GM12878 (cell line): ENCODE measurements around the gene NCKIPSD. TPM values are rescaled to one million over a fixed set of nuclear protein-coding genes. Genes with fewer than 3 reads are reported as not detected.

ENCODE experiments used
- ATAC-seq: fragments of 200-7000 bp; cut with Tn5 transposase; 3 replicates; pipeline ENCODE4 v1.9.1; 2020; ENCODE audit warnings: mild to moderate bottlenecking, moderate library complexity
- BruUV-seq: library from RNA; stranded (reverse); fragments of 400-500 nt; replicated peaks from 2 replicates; lab custom pipeline; 2021; lab: Mats Ljungman, UMichigan
- CTCF ChIA-PET: fragments of 300-600 bp; sonication (Branson Sonifier 250); formaldehyde crosslinking; extraction: SDS; loops from one replicate; lab custom pipeline; 2021; ENCODE audit warnings: inconsistent platforms; lab: Yijun Ruan, JAX
- POLR2A ChIA-PET: fragments of 350-600 bp; formaldehyde crosslinking; extraction: SDS; loops from one replicate; lab custom pipeline; 2021; ENCODE audit warnings: inconsistent platforms; lab: Charles Lee
- RAD21 ChIA-PET: fragments of 300-600 bp; sonication (Branson Sonifier 250); formaldehyde crosslinking; loops from one replicate; lab custom pipeline; 2023; ENCODE audit warnings: antibody characterized with exemption; ENCODE audit not compliant: unreplicated experiment; lab: Charles Lee
- SMC1A ChIA-PET: fragments of 300-600 bp; sonication (Branson Sonifier 250); formaldehyde crosslinking; loops from one replicate; lab custom pipeline; 2023; ENCODE audit not compliant: unreplicated experiment, uncharacterized antibody; lab: Charles Lee
- DNase-seq: peaks from one replicate; pipeline ENCODE4 v3.0.0-alpha.2; 2011; ENCODE audit warnings: low read depth, low spot score
- FAIRE-seq: peaks from 3 replicates; lab custom pipeline; 2011; peaks lifted over from hg19 to GRCh38; lab: Jason Lieb, UNC
- H2AFZ ChIP-seq: 2 replicates; pipeline ENCODE4 v1.6.0; 2011; ENCODE audit warnings: low read depth, low read length, control low read depth; ENCODE audit not compliant: control insufficient read depth
- H3K27ac ChIP-seq: 2 replicates; pipeline ENCODE4 v1.5.1; 2011; ENCODE audit warnings: control low read depth; ENCODE audit not compliant: control insufficient read depth, insufficient read depth
- H3K27me3 ChIP-seq, 2 experiments: replicated peaks in 1 of 2; 2 replicates each; pipeline versions ENCODE4 v1.6.0 to v1.6.1; 2011; ENCODE audit warnings: low read length in 1 of 2; ENCODE audit not compliant: control insufficient read depth in 2 of 2, insufficient read depth in 2 of 2
- H3K36me3 ChIP-seq, 2 experiments: 2 replicates each; pipeline ENCODE4 v1.5.1; 2011; ENCODE audit warnings: low read length in 1 of 2; ENCODE audit not compliant: control insufficient read depth in 2 of 2, insufficient read depth in 2 of 2
- H3K4me1 ChIP-seq: 2 replicates; pipeline ENCODE4 v1.6.1; 2011; ENCODE audit warnings: mild to moderate bottlenecking, low read length, moderate library complexity, mixed read lengths; ENCODE audit not compliant: control insufficient read depth, insufficient read depth
- H3K4me2 ChIP-seq: 2 replicates; pipeline ENCODE4 v1.6.0; 2011; ENCODE audit warnings: control low read depth; ENCODE audit not compliant: control insufficient read depth, insufficient read depth
- H3K4me3 ChIP-seq: fragments of 200-600 bp; sonication (generic); 2 replicates; pipeline ENCODE4 v1.5.1; 2016
- H3K79me2 ChIP-seq: 2 replicates; pipeline ENCODE4 v1.6.0; 2011; ENCODE audit warnings: low read length; ENCODE audit not compliant: control insufficient read depth, insufficient read depth
- H3K9ac ChIP-seq: 2 replicates; pipeline ENCODE4 v1.8.0; 2011; ENCODE audit warnings: low read length, control low read depth, mixed read lengths; ENCODE audit not compliant: control insufficient read depth, insufficient read depth
- H3K9me3 ChIP-seq: replicated peaks from 3 replicates; pipeline ENCODE4 v1.5.1; 2011; ENCODE audit warnings: mild to moderate bottlenecking, low read length; ENCODE audit not compliant: control insufficient read depth, insufficient read depth
- H4K20me1 ChIP-seq: 2 replicates; pipeline ENCODE4 v1.6.0; 2011; ENCODE audit not compliant: control insufficient read depth, insufficient read depth
- CHD2 ChIP-seq: IDR thresholded peaks from 2 replicates; pipeline ENCODE4 v1.6.1; 2011; ENCODE audit warnings: low read depth, low read length, improper control_type of control experiment, borderline replicate concordance
- CHD4 ChIP-seq: fragments of 200-600 bp; sonication (generic); IDR thresholded peaks from 2 replicates; pipeline ENCODE4 v1.6.1; 2016; ENCODE audit warnings: mild to moderate bottlenecking
- FOXK2 ChIP-seq: fragments of 450-650 bp; IDR thresholded peaks from 2 replicates; pipeline ENCODE4 v1.6.1; 2017; ENCODE audit warnings: mild to moderate bottlenecking, moderate library complexity
- FOXM1 ChIP-seq: IDR thresholded peaks from 2 replicates; pipeline ENCODE4 v1.6.1; 2012; ENCODE audit warnings: low read depth, mild to moderate bottlenecking, inconsistent platforms, low read length, moderate library complexity
- KLF5 ChIP-seq: fragments of 450-650 bp; IDR thresholded peaks from 2 replicates; pipeline ENCODE4 v1.6.1; 2014; ENCODE audit warnings: mild to moderate bottlenecking; ENCODE audit not compliant: partially characterized antibody
- NR2C2 ChIP-seq: IDR thresholded peaks from 2 replicates; pipeline ENCODE4 v1.6.1; 2011; ENCODE audit warnings: borderline replicate concordance, low read depth; ENCODE audit not compliant: control insufficient read depth, insufficient read length
- RAD51 ChIP-seq: fragments of 450-650 bp; IDR thresholded peaks from 2 replicates; pipeline ENCODE4 v1.6.1; 2016; ENCODE audit warnings: moderate library complexity, mild to moderate bottlenecking, inconsistent platforms
- RB1 ChIP-seq: fragments of 450-650 bp; formaldehyde crosslinking; IDR thresholded peaks from 2 replicates; pipeline ENCODE4 v1.6.1; 2017; ENCODE audit warnings: mild to moderate bottlenecking, borderline replicate concordance
- RUNX3 ChIP-seq: IDR thresholded peaks from 2 replicates; pipeline ENCODE4 v1.6.1; 2012; ENCODE audit warnings: low read length, inconsistent platforms
- SPI1 ChIP-seq: IDR thresholded peaks from 2 replicates; pipeline ENCODE4 v1.6.1; 2011; ENCODE audit warnings: low read depth, mild to moderate bottlenecking, low read length, moderate library complexity, borderline replicate concordance; ENCODE audit not compliant: insufficient read depth
- SUPT20H ChIP-seq: IDR thresholded peaks from 2 replicates; pipeline ENCODE4 v1.6.1; 2011; ENCODE audit warnings: low read depth, mild to moderate bottlenecking, low read length, moderate library complexity, borderline replicate concordance; ENCODE audit not compliant: control insufficient read depth
- TCF3 ChIP-seq: IDR thresholded peaks from 2 replicates; pipeline ENCODE4 v1.6.1; 2012; ENCODE audit warnings: low read depth, mild to moderate bottlenecking, low read length, borderline replicate concordance; ENCODE audit not compliant: insufficient read depth
- WGBS: methylation state at CpG from one replicate; pipeline ENCODE4 v1.1.6; 2016; ENCODE audit warnings: low lambda C conversion rate; ENCODE audit not compliant: insufficient replicate concordance, insufficient coverage; ENCODE audit errors: missing lambda C conversion rate; 5-methylcytosine and 5-hydroxymethylcytosine counted together
- in situ Hi-C: fragments of 300-500 bp; cut with MboI; formaldehyde crosslinking; loops from 9 replicates; pipeline ENCODE4 v1.14.3; 2018; ENCODE audit warnings: mixed read lengths
- intact Hi-C: fragments of 100-400 bp; cut with micrococcal nuclease; formaldehyde crosslinking; loops from one replicate; pipeline ENCODE4 v1.14.2; 2022; ENCODE audit not compliant: unreplicated experiment
- polyA plus RNA-seq, 11 experiments: library from polyadenylated mRNA; depleted of rRNA in 4 of 11; unstranded in 6 of 11; stranded (reverse) in 5 of 11; fragments of >200 nt; fragmentation: Nextera tagmentation in 4 of 11; fragmentation: Illumina TruSeq in 1 of 11; extraction: Ambion mirVana in 4 of 11; extraction: Trizol in 1 of 11; gene quantifications; 1 replicate in 1 of 11; 2 replicates in 10 of 11; pipeline versions ENCODE4 v1.2.1 to v1.2.3, GENCODE V29; 2011 to 2016; ENCODE audit warnings: inconsistent platforms in 2 of 11, missing spikeins in 2 of 11, low read depth in 1 of 11
- total RNA-seq, 4 experiments: library from RNA; depleted of rRNA in 3 of 4; stranded (reverse); fragments of >200 nt in 3 of 4; fragmentation: Illumina TruSeq in 1 of 4; extraction: Trizol in 1 of 4; gene quantifications; 2 replicates each; pipeline versions ENCODE4 v1.2.1 to v1.2.3, GENCODE V29; 2013 to 2021

NCKIPSD gene
- total and polyA plus RNA-seq, 10 of the 15 experiments (the other 5 are each of a cell fraction or from before 2014, with no cell fraction given), result 0.93 to 31.6 (median 15.2) TPM

DNA sequence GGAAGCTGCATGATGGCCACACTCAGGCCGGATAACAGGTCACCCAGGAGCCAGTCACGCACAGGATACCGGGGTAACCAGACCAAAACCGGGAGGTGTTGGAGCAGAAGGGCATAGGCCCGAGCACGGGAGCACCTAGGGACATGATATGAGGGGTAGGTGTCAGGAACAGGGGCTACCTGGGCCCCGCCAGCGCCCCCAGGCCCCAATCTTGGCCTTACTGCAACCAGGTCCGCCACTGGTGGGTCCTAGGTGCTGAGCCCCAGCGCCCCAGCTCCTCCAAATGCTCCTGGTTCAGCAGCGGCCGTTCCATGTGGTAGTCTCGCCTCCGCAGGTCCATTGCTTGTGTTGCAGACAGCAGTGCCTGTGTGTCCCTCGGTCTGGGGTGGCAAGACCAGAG lies 52.5 kb downstream of the NCKIPSD start:
- ChIA-PET SMC1A (no interaction called here), RAD21 (interaction anchor here (3.5 kb wide), 1 partner anchor 76 kb away, joined by 32 read pairs; the partner anchor contains the start of gene PFKFB4), CTCF (interaction anchor here (1.4 to 4.6 kb wide), 4 partner anchors 51 to 354 kb away, joined by 4 to 48 read pairs (median 16); partner anchors contain the start of gene PFKFB4), POLR2A (no interaction called here)
- in situ Hi-C loops (no loop called here), intact Hi-C loops (no loop called here)
- no TSS peak for BruUV-seq
- DNase-seq (no peak), FAIRE-seq (no peak), ATAC-seq (no peak)
- TF ChIP-seq KLF5, result no peak
- no peak for TF ChIP-seq RAD51
- no peak for TF ChIP-seq SUPT20H
- no peak for TF ChIP-seq NR2C2
- no peak for TF ChIP-seq RB1
- no peak for TF ChIP-seq TCF3
- TF ChIP-seq RUNX3, result no peak
- TF ChIP-seq CHD4, result no peak
- no peak for TF ChIP-seq SPI1
- TF ChIP-seq CHD2, result no peak
- no peak for TF ChIP-seq FOXK2
- TF ChIP-seq FOXM1, result no peak
- H3K9ac ChIP-seq, result no peak overlapping the region
- H3K9me3 ChIP-seq, result no peaks in the 10 kb centered on the region
- no peak overlapping the region for H3K4me3 ChIP-seq
- peaks cover 3% of the 10 kb centered on the region for H3K79me2 ChIP-seq
- H3K27ac ChIP-seq, result no peak overlapping the region
- no peaks in the 10 kb centered on the region for H3K27me3 ChIP-seq
- H3K4me2 ChIP-seq, result no peak overlapping the region
- H3K36me3 ChIP-seq, result peaks cover 0 to 6% of the 10 kb centered on the region in 2 experiments; a peak in 3 of 4 replicates
- H4K20me1 ChIP-seq, result no peaks in the 10 kb centered on the region
- 97% methylated on average over 15 of the region's 15 CpGs for WGBS
- peaks cover 11% of the 10 kb centered on the region; the same call in 1 of the 2 replicates for H3K4me1 ChIP-seq
- no peak overlapping the region for H2AFZ ChIP-seq
